ENCODE data around the gene GNG12. TPM values are rescaled to one million over a fixed set of nuclear protein-coding genes. Genes with fewer than 3 reads are reported as not detected.
A peak's percentile ranks its signal among the peaks of the same experiment; 100 is the strongest.

Gene GNG12
- total and polyA plus RNA-seq, 2 donors (not counting 3 experiments of a cell fraction or from before 2014, with no cell fraction given) = 107 to 152 TPM

DNA sequence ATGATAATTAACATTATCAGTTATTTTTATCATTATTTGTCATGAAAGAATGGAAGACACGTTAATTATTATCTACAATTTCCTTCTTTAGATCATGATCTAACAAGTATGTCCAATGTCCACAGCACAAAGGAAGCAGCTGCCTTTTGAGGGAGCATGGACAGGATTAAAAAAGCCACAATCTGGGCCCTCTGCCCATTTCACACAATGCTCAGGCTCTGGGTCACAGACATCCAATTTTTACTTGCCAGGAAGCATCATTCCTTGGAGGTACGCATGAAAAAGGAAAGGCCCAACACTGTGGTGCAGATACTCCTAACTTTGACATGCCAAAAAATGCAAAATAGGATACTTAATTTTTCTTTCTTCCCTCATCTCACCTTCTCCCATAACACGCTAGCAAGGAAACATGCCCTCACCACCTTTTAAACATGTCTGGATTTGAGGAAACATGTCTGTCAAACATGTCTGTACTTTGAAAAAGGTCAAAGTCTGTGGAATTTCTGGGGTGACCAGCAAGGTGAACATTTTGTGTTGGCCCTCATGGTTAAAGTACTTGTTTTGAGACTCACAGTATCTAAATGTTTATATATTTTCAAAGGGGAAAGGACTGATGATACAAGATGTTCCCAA lies 108.2 kb downstream of the GNG12 start:
- Histone ChIP-seq H3K9me1 (replicated peaks; ENCODE audit: control insufficient read depth, extremely low read depth, insufficient read depth, low read length) (no peaks in the 10 kb centered on the region), H3K4me2 (ENCODE audit: insufficient read depth, low read length) (peak overlapping the region; percentile 11), H3K9ac (replicated peaks; ENCODE audit: extremely low read depth, insufficient read depth, low read length) (peak overlapping the region; percentile 63), H3K27ac (ENCODE audit: insufficient read depth, low read depth, low read length) (peak overlapping the region; percentile 95), H2AFZ (ENCODE audit: low read depth, low read length) (no peak overlapping the region), H3K79me2 (ENCODE audit: control insufficient read depth, insufficient read depth, low read length) (peaks cover 26% of the 10 kb centered on the region), H3K36me3 (ENCODE audit: control insufficient read depth in 2 of 2, extremely low read depth in 1 of 2, insufficient read depth in 2 of 2, low read length in 2 of 2) (peaks cover 0 to 4% of the 10 kb centered on the region in 2 experiments), H3K27me3 (ENCODE audit: control insufficient read depth in 2 of 2, insufficient read depth in 2 of 2, low read length in 2 of 2) (no peaks in the 10 kb centered on the region), H3K9me3 (replicated peaks; ENCODE audit: control insufficient read depth, insufficient read depth, low read length) (no peaks in the 10 kb centered on the region), H4K20me1 (replicated peaks; ENCODE audit: control insufficient read depth, extremely low read depth, insufficient read depth, low read length) (no peaks in the 10 kb centered on the region), H3K4me1 (ENCODE audit: control insufficient read depth, extremely low read depth, insufficient read depth, low read length) (peaks cover 63% of the 10 kb centered on the region), H3K4me3 (replicated peaks in 1 of 3; ENCODE audit: insufficient read depth in 1 of 3, low read depth in 1 of 3, low read length in 3 of 3) (no peak overlapping the region)
- DNase-seq (ENCODE audit: low read depth, low spot score) = peak; percentile 95
- POLR2A ChIA-PET = interaction anchor here (1.8 kb wide), 1 partner anchor 11 kb away, joined by 7 read pairs; no protein-coding TSS in a partner anchor
- dilution Hi-C loops (cut with MboI; ENCODE audit: extremely low pct_ligation_motif_present, low sequenced_read_pairs) = no loop called here
- CTCF ChIA-PET = interaction anchor here (1.3 to 2.9 kb wide), 3 partner anchors 11 to 35 kb away, joined by 3 to 16 read pairs (median 10); no protein-coding TSS in a partner anchor
- intact Hi-C loops (cut with micrococcal nuclease) = loop anchor here (1.0 to 10.0 kb wide), 4 partner anchors 27 to 460 kb away; partner anchors contain the start of gene GADD45A
- no TSS peak for BruUV-seq (replicated peaks)
- TF ChIP-seq GATA2 (IDR thresholded peaks at IDR 0.05; ENCODE audit: insufficient read depth, insufficient read length, low read depth, low read length) (peak; percentile 92), FOS (IDR thresholded peaks at IDR 0.05; ENCODE audit: borderline replicate concordance, insufficient read depth, low read length) (peak; percentile 41), EZH2 (IDR thresholded peaks at IDR 0.05; ENCODE audit: borderline replicate concordance, low read depth, low read length, severe bottlenecking) (no peak), JUN (IDR thresholded peaks at IDR 0.05; ENCODE audit: borderline replicate concordance, insufficient read depth, insufficient read length, low read depth) (peak; percentile 60), POLR2AphosphoS5 (IDR thresholded peaks at IDR 0.05; ENCODE audit: insufficient read depth, low read depth, low read length) (peak; percentile 78), MYC (IDR thresholded peaks at IDR 0.05; ENCODE audit: low read depth, low read length) (no peak), POLR2A (IDR thresholded peaks at IDR 0.05; ENCODE audit: low read depth, low read length) (no peak)
- TF ChIP-seq, protein P1, sequence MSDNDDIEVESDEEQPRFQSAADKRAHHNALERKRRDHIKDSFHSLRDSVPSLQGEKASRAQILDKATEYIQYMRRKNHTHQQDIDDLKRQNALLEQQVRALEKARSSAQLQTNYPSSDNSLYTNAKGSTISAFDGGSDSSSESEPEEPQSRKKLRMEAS (IDR thresholded peaks at IDR 0.05; ENCODE audit: insufficient read depth, insufficient read length) = no peak
- TF ChIP-seq, protein P2, sequence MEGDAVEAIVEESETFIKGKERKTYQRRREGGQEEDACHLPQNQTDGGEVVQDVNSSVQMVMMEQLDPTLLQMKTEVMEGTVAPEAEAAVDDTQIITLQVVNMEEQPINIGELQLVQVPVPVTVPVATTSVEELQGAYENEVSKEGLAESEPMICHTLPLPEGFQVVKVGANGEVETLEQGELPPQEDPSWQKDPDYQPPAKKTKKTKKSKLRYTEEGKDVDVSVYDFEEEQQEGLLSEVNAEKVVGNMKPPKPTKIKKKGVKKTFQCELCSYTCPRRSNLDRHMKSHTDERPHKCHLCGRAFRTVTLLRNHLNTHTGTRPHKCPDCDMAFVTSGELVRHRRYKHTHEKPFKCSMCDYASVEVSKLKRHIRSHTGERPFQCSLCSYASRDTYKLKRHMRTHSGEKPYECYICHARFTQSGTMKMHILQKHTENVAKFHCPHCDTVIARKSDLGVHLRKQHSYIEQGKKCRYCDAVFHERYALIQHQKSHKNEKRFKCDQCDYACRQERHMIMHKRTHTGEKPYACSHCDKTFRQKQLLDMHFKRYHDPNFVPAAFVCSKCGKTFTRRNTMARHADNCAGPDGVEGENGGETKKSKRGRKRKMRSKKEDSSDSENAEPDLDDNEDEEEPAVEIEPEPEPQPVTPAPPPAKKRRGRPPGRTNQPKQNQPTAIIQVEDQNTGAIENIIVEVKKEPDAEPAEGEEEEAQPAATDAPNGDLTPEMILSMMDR (IDR thresholded peaks at IDR 0.05; ENCODE audit: extremely low read depth in 1 of 2, insufficient read depth in 1 of 2, low read depth in 1 of 2, low read length in 2 of 2) = no peak
- FAIRE-seq = peak; percentile 82
